Measurements from ENCODE around the gene PRAC2.

The PRAC2 gene

DNA sequence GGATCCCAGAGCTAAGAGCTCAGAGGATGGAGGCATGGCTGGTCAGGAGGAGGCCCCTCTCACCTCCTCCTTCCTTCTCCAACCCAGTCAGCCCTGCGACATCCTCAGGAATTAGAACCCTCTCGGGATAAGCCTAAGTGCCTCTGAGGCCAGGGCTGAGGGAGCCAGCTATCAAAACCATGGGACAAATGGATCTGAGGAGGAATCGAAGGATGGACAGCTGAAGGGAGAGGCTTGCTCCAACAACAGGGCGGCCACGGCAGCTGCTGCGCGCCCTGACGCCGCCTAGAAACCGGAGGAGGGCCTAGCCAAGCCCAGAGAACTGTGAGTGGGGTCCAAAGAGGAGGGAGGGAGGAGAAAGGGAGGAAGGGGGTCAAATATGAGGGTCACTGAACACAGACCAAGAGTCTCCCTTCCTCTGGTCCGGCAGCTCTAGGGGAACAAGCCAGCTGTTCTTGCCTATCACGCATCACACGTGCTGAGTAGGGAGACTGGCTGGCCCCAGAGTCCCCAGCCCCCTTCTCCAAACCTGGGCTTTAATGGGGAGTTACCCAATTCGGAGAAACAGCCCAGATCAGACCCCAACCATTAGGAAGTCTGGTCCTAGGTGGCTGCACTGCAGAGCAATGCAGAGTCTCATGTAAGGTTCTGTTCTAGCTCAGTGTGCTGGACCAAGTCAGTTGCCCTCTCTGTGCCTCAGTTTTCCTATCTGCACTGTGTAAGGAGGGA lies 11.5 kb downstream of the PRAC2 start:
- no peak for DNase-seq

- no peak for DNase-seq
These were observed 12.0 kb downstream of the PRAC2 start for GRCh38 chr17:48735062-48735351.

DNA sequence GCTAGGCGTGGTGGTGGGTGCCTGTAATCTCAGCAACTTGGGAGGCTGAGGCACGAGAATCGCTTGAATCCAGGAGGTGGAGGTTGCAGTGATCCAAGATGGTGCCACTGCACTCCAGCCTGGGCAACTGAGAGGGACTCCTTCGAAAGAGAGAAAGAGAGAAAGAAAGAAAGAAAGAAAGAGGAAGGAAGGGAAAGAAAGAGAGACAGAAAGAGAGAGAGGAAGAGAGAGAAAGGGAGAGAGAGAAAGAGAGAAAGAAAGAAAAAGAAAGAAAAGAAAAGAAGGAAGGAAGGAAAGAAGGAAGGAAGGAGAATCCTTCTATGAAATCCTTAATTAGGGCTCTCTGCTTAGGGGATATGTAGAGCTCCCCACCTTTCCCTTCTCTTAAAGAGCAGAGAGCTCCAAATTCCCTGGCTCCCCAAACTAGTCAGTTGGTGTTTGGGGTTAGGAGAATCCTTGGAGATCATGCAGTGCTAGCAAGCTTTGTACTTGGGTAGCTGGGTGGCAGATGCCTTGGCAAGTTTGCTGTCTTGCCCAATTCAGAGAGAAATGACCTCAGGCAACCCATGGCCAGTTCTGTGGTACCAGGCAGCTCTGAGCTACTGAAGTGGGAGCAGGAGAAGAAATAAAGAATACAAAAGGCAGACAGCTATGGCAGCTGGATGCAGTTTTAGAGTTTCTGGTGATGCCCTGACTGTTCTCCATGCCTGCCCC lies 14.5 kb downstream of the PRAC2 start:
- no peak for DNase-seq

- DNase-seq: no peak
These were observed 15.4 kb downstream of the PRAC2 start for GRCh38 chr17:48738424-48738802.

DNA sequence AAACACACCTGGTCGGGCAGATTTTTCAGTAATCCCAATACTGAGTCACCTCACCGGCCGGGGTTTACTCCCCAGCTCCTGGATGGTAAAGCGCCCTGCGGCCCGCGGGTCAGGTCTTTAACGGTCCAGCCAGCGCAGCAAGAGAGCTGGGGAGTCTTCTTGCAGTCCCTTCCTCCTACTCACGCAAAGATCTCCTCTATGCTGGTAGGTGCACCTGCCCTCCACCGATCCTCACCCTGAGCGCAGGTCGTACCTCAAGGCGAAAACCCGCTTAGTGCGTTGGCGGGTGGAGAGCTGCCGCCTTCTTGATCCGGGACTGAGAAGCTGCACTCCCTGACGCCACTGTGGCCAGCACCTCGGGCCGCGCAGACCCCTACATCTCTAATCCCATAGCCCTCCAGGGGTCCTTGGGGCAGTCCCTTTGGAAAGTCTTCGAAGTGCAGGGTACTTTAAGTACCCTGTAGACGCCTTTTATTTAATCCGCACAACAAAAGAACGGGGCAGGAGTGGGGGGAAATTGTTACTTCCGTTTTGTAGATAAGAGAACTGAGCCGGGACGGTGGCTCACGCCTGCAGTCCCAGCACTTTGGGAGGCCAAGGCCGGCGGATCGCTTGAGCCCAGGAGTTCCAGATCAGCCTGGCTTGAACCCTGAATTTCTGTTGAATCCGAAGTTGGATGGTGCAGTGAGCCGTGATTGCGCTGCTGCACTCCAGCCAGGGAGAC lies 16.0 kb downstream of the PRAC2 start:
- no peak for DNase-seq

DNA sequence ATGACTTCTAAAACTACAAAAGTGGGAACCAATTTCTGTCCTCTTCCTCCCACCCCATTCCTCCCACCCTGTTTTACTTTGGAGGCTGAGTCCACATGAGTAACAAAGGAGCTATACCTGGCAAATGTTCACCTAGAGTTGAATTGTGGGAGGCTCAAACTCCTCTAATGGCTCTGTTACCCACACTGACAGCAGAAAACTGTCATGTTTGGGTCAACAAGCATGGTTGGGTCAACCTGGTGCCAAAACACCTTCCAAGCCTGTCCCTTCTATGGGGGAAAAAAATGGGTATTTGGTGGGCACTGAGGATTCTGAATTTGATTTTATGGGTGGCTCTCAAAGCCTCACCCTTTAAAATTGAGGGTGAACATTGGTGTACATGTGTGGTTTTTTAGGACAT lies 17.6 kb downstream of the PRAC2 start:
- no peak for DNase-seq

- no peak for DNase-seq
These were observed 22.6 kb downstream of the PRAC2 start for GRCh38 chr17:48745381-48746275.

GRCh38 chr17:48746916-48747444 lies 24.0 kb downstream of the PRAC2 start:
- no peak for DNase-seq

DNA sequence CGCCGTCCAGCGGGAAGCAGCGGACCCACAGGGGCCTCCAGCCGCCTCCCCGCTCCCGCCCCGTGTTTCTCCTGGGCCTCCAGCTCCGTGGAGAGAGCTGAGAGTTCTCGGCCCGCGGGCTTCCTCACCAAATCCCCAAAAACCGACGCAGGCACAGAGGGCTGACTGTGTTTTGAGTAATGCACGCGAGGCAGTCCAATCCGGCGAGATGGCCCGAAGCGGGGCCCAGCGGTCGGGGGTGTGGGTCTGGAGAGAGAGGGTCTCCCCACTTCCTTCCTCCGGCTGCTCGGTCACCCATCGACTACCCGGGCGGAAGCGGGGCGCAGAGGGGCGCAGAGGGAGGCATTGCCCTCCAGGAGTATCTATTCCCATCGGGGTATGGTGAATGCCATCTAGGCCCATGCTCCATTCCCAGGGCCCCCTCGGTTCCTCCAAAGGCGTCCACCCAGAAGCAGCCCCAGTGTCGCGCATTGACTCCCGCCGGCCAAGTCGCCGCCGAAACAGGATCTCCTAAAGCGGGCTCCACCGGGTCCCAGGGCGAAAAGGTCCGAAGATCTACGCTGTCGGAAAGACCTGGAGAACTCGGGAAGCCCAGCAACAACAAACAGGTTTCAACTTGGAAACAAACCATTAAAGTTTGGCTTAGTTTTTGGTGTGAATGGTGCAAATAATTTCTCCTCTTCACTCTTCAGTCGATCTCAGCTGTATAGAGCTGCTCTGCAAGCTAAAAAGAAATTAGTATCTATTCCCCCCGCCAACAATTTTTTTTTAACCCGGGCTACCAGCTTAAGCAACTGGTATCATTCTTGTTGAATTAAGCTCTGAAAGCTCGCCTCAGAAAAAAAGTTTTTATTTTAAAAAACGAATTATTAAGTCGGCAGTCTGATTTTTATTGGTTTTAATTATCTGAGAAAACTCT lies 24.7 kb downstream of the PRAC2 start:
- no peak for DNase-seq

GRCh38 chr17:48748718-48749566 lies 26.0 kb downstream of the PRAC2 start:
- DNase-seq: peak; percentile 38

DNA sequence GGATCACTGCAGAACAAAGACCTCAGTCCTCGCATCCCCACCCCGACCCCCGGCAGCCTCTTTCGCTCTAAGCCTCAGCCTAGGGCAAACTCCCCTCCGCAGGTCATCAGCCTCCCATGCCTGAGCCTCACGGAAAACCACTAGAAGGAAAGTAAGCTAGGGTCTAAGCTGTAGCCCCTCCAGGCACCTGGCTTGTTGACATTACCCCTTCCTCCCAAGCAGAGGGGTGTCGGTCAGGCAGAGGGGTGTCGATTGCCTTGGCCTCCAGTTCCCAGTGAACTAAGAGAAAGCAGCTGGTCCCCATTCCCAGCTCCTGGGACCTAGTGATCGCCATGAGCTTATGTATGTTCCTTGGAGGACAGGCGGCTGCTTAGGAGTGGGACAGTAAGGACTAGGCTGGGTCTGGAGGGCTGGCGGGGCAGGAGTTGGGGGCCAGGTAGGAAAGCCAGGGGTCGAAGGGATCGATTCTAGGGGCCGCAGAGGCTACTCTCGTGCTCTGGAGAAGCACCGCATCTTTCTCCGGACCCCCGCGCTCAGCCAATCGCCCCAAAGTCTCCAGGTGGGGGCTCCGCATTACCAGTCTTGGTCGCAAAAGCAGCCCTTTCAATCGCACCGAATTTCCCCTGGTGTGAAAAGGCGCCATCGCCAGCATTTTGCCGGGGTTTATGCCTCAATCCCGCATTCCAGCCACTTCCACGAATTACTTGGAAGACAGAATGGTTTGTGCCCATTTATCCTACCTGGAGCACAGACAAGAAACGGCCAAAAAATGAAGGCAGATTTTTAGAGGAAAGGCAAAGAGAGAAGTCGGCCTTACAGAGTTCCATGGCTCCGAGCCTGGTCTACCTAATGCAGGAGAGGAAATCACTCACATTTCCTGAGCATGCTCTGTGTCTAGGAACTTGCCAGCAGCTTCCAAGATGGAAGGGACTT lies 26.9 kb downstream of the PRAC2 start:
- no peak for DNase-seq

GRCh38 chr17:48751172-48751571 lies 28.2 kb downstream of the PRAC2 start:
- DNase-seq: no peak

GRCh38 chr17:48751733-48752398 lies 28.9 kb downstream of the PRAC2 start:
- DNase-seq: no peak

DNA sequence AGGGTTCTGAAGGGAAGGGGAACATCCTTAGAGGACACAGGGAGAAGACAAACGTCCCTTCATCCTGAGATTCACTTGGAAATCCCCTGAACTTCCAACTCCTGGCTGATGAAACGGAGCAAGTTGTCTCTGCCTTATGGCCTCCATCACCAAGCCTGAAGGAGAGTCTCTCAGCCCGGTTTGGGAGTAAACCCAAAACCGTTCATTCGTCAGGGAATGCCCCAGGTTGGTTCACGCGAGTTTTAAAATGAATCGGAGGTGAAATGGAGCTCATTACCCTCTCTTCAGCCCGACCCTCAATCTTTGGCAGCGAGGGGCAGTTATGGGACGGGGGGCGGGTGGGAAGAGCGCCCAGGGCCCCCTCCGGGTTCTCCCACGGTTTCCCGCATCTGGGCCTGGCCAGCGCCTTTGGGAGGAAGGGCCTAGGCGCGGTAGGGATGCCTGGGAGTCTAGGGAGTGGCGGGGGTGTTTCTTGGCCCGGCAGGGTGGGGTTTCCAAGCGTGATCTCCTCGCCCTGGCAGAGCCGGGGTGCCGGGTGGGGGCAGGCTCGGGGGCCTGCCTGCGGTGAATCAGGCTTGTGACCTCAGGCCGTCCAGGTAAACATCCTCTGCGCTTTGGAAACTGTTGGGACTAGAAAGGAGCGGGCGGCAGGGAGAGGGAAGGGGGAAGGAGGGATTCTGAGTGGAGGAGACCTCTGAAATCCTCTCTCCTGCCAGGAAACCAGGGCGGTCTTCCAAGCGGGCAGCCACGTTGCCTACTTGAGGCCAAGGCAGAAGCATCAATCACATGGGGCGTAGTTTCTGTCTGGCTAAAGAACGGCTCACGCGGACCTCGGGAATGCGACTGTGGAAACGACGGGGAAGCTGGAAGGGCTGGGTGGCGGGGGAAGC lies 29.7 kb downstream of the PRAC2 start:
- no peak for DNase-seq

DNA sequence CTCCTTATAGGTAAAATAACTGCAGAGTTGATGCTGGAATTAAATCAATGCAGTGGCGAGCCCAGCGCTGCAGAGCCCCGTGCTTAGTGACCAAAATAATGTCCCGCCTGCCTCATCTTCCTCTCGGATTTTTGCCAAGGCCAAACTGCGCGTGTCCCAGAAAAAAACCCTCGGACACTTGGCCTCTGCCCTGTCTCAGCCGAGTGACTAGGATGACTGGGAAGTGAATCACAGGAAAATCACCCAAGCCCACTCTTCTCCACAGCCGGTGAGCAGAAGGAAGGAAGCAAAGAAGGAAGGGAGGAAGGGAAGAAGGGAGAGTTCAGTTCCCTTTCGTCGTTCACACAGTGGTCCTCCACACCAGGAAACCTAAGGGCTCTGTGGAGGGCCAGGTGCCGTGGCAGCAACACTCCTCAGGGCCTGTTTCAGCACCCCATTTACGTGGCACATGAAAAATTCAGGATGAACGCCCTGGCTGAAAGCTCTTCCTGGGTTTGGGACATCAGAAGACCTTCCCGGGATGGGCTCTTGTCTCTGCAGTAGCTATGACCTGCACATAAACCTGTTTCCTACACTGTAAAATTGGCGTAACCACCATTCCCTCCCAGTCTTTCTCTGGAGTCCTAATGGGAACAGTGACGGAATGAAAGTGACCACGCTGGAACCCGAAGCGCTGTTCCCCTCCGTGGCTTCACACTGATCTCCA lies 31.0 kb downstream of the PRAC2 start:
- DNase-seq: no peak

DNA sequence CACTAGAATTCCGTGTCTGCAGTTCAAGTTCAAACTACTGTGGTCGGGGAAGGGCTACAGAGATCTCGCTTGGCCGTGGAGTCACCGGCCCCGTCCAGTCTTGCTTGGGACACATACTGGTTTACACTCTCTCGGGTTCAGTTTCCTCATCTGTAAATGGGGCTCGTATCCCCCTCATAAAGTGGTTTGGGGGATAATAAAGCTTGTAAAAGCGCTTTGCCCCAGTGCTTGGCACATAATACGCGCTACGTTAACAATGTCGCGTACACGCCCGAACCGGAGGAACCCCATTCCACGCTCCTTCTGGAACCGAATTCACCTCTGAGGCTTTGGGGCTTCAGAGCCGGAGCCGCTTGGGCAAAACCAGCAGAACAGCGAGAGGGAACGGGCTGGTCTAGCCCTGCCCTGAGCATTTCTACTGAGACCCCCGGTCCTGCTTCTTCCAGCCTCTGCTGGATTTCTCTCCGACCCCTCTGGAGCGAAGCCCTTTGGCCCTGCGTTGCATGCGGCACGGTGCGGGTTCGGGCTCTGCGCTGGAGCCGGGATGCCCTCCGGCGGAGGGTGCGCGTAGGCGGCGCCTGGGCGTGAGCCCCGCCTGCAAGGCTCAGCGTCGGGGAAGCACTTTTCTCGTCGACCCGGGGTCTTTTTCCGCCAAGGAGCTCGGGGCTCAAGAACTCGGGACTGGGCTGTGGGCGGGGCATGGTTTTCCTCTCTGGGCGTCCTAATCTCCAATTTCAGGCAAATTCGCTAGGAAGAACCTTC lies 31.7 kb downstream of the PRAC2 start:
- no peak for DNase-seq

DNA sequence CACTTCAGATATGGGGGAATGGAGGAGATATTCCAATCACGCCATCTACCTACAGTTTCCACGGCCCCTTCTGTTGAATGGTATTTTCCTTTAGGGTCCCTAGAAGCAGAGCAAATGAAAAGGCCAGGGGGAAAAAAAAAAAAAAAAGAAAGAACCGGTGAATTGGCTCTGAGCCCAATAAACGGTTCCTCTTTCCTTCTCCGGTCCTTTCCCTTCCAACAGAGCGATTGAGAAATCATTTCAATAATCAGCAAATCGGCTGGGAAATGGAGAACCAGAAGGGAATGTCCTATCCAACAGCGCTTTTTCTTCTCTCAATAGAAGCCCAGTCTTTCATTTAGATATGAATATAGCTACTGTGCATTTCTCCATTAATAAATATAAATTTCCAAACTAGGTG lies 32.4 kb downstream of the PRAC2 start:
- no peak for DNase-seq
